ENCODE data around the gene NDE1.
"Not testable (repeated sequence)": the region's sequence is repeated elsewhere in the genome, so short reads cannot be mapped to it uniquely, and the experiment has no call there.

Gene NDE1

DNA sequence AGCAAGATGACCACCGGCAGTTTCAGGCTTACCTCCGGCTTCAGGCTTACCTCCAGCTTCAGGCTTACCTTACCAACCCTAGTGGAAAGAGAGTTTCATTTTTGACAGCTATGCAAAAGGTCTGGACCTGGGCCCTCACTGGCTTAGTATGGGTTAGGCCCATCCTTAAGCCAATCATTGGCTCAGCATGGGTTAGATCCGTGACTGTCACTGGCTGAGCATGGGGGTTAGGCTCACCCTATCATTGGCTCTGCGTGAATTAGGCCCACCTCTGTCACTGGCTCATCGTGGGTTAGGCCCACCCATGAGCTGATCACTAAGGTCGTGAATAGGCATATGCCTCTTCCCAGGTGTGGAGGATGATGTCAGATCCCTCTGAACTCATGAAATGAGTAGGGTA lies 8.1 kb downstream of the NDE1 start:
- Mint-ChIP-seq H3K27me3 (no peaks in the 10 kb centered on the region), H3K36me3 (peaks cover 15% of the 10 kb centered on the region), H3K27ac (peak overlapping the region; percentile 62), H3K4me3 (no peak overlapping the region), H3K9me3 (no peaks in the 10 kb centered on the region), H3K4me1 (peaks cover 64% of the 10 kb centered on the region)

DNA sequence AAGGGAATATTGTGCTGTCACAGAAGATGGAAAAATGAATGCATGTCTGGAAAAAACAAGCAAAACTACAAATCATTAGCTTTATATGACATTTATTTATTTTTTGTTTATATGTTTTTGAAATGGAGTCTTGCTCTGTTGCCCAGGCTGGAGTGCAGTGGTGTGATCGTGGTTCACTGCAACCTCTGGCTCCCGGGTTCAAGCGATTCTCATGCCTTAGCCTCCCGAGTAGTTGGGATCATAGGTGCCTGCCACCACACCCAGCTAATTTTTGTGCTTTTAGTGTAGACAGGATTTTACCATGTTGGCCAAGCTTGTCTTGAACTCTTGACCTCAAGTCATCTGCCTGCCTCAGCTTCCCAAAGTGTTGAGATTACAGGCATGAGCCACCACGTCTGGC lies 8.5 kb downstream of the NDE1 start:
- Mint-ChIP-seq H3K27ac (peak overlapping the region; percentile 71), H3K9me3 (no peaks in the 10 kb centered on the region), H3K4me1 (peaks cover 64% of the 10 kb centered on the region), H3K36me3 (peaks cover 15% of the 10 kb centered on the region), H3K4me3 (peak overlapping the region; percentile 26), H3K27me3 (no peaks in the 10 kb centered on the region)

DNA sequence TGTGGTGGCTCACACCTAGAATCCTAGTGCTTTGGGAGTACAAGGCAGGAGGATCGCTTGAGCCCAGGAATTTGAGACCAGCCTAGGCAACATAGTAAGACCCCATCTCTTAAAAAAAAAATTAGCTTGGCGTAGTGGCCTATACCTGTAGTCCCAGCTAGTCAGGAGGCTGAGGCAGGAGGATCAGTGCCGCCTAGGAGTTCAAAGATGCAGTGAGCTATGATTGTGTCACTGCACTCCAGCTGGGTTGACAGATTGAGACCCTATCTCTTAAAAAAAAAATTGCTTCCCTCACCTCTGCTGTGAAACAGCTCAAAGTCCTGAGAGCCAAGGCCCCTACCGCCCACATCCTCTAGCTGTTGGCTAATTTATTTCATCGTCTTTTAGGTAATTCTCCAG lies 10.2 kb downstream of the NDE1 start:
- Mint-ChIP-seq H3K9me3 (no peaks in the 10 kb centered on the region), H3K27me3 (no peaks in the 10 kb centered on the region), H3K4me1 (peaks cover 59% of the 10 kb centered on the region), H3K36me3 (peaks cover 15% of the 10 kb centered on the region), H3K4me3 (no peak overlapping the region), H3K27ac (peak overlapping the region; percentile 79)

- Mint-ChIP-seq H3K9me3 (no peaks in the 10 kb centered on the region), H3K36me3 (peaks cover 13% of the 10 kb centered on the region), H3K27me3 (no peaks in the 10 kb centered on the region), H3K4me3 (no peak overlapping the region), H3K27ac (no peak overlapping the region), H3K4me1 (peaks cover 26% of the 10 kb centered on the region)
These were observed 15.1 kb downstream of the NDE1 start for GRCh38 chr16:15665107-15665506.

- Mint-ChIP-seq H3K9me3 (no peaks in the 10 kb centered on the region), H3K4me1 (peaks cover 21% of the 10 kb centered on the region), H3K27me3 (no peaks in the 10 kb centered on the region), H3K36me3 (peaks cover 8% of the 10 kb centered on the region), H3K4me3 (no peak overlapping the region), H3K27ac (no peak overlapping the region)
These were observed 17.2 kb downstream of the NDE1 start for GRCh38 chr16:15667091-15667742.

DNA sequence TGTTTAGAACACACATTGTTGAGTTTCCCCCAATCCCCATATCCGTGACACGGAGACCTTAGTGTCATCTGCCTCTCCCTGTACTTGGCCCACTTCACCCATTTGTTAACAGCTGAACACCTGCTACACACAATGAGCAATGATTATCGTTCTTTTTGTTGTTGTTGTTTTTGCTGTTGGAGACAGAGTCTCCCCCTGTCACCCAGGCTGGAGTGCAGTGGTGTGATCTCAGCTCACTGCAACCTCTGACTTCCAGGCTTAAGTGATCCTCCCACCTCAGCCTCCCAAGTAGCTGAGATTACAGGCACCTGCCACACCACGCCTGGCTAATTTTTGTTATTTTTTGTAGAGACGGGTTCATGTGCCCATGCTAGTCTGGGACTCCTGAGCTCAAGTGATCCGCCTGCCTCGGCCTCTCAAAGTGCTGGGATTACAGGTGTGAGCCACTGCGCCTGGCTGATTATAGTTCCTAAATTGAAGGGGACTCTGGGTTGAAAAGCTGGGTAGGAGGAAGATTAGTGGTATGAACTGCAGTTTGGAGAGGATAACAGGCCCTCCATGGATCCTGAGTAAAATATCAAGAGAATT lies 21.6 kb downstream of the NDE1 start:
- Mint-ChIP-seq H3K9me3 (no peaks in the 10 kb centered on the region), H3K27ac (peak overlapping the region; percentile 94), H3K4me3 (no peak overlapping the region), H3K36me3 (peaks cover 10% of the 10 kb centered on the region), H3K27me3 (no peaks in the 10 kb centered on the region), H3K4me1 (peaks cover 42% of the 10 kb centered on the region)

- Mint-ChIP-seq H3K4me1 (peaks cover 44% of the 10 kb centered on the region), H3K4me3 (peak overlapping the region; percentile 77), H3K27ac (peak overlapping the region; percentile 94)
- not testable (repeated sequence) for H3K27me3 Mint-ChIP-seq, H3K9me3 Mint-ChIP-seq, H3K36me3 Mint-ChIP-seq
These were observed 22.1 kb downstream of the NDE1 start for GRCh38 chr16:15672127-15672513.

DNA sequence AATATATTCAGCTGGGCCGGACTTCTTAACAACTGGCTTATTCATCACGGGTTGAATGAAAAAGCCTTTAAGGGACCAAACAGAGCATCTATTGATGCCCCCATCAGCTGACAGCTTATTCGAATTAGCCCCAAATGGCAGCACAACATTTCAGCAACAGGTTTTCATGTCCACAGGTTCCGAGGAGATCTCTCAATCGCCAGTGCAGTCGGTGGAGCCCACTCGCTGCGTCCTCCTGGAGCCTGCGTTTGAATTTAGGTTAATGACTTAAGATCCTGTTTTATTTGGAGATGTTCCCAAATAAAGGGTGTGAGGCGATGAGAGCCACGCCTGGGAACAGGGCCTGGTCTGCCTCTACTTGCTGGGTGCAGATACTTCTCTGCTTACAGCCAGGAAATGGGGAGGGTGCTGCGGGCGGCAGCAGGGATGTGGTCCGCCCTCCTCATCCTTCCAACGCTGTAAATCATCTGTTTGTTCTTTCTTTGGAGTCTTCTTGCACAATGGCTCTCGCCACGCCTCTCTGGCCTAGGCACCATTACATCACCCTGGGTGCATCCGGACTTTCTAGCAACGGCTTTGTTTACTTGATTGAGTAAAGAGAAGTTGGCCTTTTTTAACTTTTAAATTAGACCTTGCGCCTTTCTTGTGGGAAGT lies 22.6 kb downstream of the NDE1 start:
- Mint-ChIP-seq H3K36me3 (peaks cover 9% of the 10 kb centered on the region), H3K27me3 (no peaks in the 10 kb centered on the region), H3K9me3 (no peaks in the 10 kb centered on the region), H3K4me3 (peak overlapping the region; percentile 77), H3K27ac (peak overlapping the region; percentile 94), H3K4me1 (peaks cover 44% of the 10 kb centered on the region)

DNA sequence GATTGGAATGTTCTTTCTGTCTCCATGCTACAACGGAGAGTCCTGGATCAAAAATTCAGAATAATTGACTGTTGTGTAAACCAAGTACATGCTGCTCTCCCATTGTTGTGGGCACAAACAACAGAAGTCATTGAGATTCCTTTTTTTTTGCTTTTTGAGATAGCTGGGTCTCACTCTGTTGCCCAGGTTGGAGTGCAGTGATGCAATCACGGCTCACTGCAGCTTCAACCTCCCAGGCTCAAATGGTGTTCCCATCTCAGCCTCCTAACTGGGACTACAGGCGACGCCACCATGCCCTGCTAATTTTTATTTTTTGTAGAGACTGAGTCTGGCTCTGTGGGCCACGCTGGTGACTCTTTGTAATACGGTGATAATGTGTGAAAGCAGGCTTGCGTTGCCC lies 24.5 kb downstream of the NDE1 start:
- Mint-ChIP-seq H3K4me1 (peaks cover 47% of the 10 kb centered on the region), H3K36me3 (peaks cover 16% of the 10 kb centered on the region), H3K27ac (peak overlapping the region; percentile 94)

DNA sequence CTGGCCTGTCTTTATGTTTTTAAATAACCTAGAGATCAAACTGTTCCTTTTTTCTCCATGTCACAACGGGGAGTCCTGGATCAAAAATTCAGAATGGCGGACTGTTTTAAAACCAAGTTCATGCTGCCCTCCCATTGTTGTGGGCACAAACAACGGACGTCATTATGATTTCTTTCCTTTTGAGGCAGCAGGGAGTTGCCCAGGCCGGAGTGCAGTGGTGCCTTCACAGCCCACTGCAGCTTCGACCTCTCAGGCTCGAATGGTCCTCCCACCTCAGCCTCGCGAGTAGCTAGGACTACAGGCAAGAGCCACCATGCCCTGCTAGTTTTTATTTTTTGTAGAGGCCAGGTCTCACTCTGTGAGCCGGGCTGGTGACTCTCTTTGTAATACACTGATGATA lies 26.5 kb downstream of the NDE1 start:
- H3K27me3 Mint-ChIP-seq = no peaks in the 10 kb centered on the region
- peaks cover 14% of the 10 kb centered on the region for H3K36me3 Mint-ChIP-seq
- H3K4me3 Mint-ChIP-seq = no peak overlapping the region
- no peaks in the 10 kb centered on the region for H3K9me3 Mint-ChIP-seq
- no peak overlapping the region for H3K27ac Mint-ChIP-seq
- H3K4me1 Mint-ChIP-seq = peaks cover 45% of the 10 kb centered on the region

More for the DNA sequence above, 24.5 kb downstream of the NDE1 start:
- Mint-ChIP-seq H3K27me3 (no peaks in the 10 kb centered on the region), H3K9me3 (no peaks in the 10 kb centered on the region), H3K4me3 (no peak overlapping the region)

GRCh38 chr16:15677447-15677846 lies 27.4 kb downstream of the NDE1 start:
- Mint-ChIP-seq H3K4me3 (no peak overlapping the region), H3K27me3 (no peaks in the 10 kb centered on the region), H3K9me3 (no peaks in the 10 kb centered on the region), H3K36me3 (peaks cover 14% of the 10 kb centered on the region), H3K4me1 (peaks cover 41% of the 10 kb centered on the region), H3K27ac (no peak overlapping the region)

- H3K4me3 Mint-ChIP-seq = no peak overlapping the region
- no peaks in the 10 kb centered on the region for H3K27me3 Mint-ChIP-seq
- peak overlapping the region; percentile 32 for H3K27ac Mint-ChIP-seq
- no peaks in the 10 kb centered on the region for H3K9me3 Mint-ChIP-seq
- H3K4me1 Mint-ChIP-seq = peaks cover 9% of the 10 kb centered on the region
- H3K36me3 Mint-ChIP-seq = peaks cover 12% of the 10 kb centered on the region
These were observed 32.1 kb downstream of the NDE1 start for GRCh38 chr16:15682105-15682570.

DNA sequence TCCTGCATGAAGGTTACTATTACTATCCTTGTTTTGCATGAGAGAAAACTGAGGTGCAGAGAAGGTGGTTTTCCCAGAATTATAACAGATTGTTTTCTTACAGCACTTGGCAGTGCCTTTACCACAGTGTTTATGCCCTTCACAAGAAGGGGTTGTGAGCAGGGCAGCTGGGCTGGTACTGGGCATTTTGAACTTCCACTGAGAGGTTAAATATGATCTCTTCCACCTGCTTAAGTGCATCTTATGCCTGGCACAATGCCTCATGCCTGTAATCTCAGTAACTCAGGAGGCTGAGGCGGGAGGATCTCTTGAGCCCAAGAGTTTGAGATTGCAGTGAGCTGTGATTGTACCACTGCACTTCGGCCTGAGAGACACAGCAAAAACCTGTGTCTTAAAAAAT lies 36.2 kb downstream of the NDE1 start:
- no peaks in the 10 kb centered on the region for H3K27me3 Mint-ChIP-seq
- no peak overlapping the region for H3K4me3 Mint-ChIP-seq
- peaks cover 8% of the 10 kb centered on the region for H3K36me3 Mint-ChIP-seq
- peaks cover 5% of the 10 kb centered on the region for H3K4me1 Mint-ChIP-seq
- no peak overlapping the region for H3K27ac Mint-ChIP-seq
- H3K9me3 Mint-ChIP-seq = no peaks in the 10 kb centered on the region

- peaks cover 13% of the 10 kb centered on the region for H3K36me3 Mint-ChIP-seq
- no peak overlapping the region for H3K4me3 Mint-ChIP-seq
- no peaks in the 10 kb centered on the region for H3K4me1 Mint-ChIP-seq
- no peaks in the 10 kb centered on the region for H3K9me3 Mint-ChIP-seq
- H3K27me3 Mint-ChIP-seq = no peaks in the 10 kb centered on the region
- no peak overlapping the region for H3K27ac Mint-ChIP-seq
These were observed 39.2 kb downstream of the NDE1 start for GRCh38 chr16:15689290-15689689.

- no peak overlapping the region for H3K4me3 Mint-ChIP-seq
- H3K36me3 Mint-ChIP-seq = peaks cover 15% of the 10 kb centered on the region
- H3K27ac Mint-ChIP-seq = no peak overlapping the region
- H3K4me1 Mint-ChIP-seq = no peaks in the 10 kb centered on the region
- H3K27me3 Mint-ChIP-seq = no peaks in the 10 kb centered on the region
- H3K9me3 Mint-ChIP-seq = no peaks in the 10 kb centered on the region
These were observed 40.3 kb downstream of the NDE1 start for GRCh38 chr16:15690296-15690695.

DNA sequence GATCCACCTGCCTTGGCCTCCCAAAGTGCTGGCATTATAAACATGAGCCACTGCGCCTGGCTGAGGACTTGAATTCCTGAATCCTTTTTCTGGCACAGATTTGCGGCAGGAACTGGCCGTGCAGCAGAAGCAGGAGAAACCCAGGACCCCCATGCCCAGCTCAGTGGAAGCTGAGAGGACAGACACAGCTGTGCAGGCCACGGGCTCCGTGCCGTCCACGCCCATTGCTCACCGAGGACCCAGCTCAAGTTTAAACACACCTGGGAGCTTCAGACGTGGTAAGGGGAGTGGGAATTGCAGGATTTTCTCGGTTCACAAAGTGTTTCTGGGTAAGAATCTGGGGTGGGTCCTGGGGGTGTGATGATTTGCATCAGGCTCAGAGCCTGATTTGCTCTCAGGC lies 41.0 kb downstream of the NDE1 start:
- no peaks in the 10 kb centered on the region for H3K27me3 Mint-ChIP-seq

More for the DNA sequence above, 41.0 kb downstream of the NDE1 start:
- Mint-ChIP-seq H3K36me3 (peaks cover 15% of the 10 kb centered on the region), H3K4me1 (no peaks in the 10 kb centered on the region), H3K27ac (no peak overlapping the region), H3K4me3 (no peak overlapping the region), H3K9me3 (no peaks in the 10 kb centered on the region)
